ENCODE data around the gene ASF1B. TPM values are rescaled to one million over a fixed set of nuclear protein-coding genes. Genes with fewer than 3 reads are reported as not detected.
A peak's percentile ranks its signal among the peaks of the same experiment; 100 is the strongest.

ASF1B gene
- polyA plus RNA-seq, 6 donors from 2014 or later: 1.8 to 4.1 (median 2.5) TPM

DNA sequence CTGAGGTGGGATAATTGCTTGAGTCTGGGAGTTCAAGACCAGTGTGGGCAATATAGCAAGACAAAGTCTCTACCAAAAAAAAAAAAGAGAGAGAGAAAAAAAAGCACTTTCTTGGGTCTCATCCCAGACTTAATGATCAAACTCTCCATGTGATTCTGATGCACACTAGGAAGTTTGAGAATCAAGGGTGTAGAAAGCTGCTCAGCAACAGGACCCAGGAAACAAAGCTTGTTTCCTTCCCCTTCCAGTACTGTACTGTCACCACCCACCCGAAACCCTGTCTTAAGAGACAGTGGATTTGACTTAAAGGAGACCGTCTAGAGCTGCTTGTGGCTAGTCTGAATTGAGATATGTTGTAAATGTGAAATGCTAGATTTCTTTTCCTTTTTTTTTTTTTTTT lies 58.0 kb downstream of the ASF1B start:
- H3K27me3 Mint-ChIP-seq: peaks cover 0 to 6% (median 0%) of the 10 kb centered on the region in 3 donors
- peaks cover 14 to 46% (median 18%) of the 10 kb centered on the region in 3 donors for H3K4me1 Mint-ChIP-seq
- ATAC-seq (ENCODE audit: low read depth in 2 of 2) (no peak), DNase-seq (no peak)
- peak overlapping the region in 2 of 8 donors; percentile 63 to 72 for H3K4me3 Mint-ChIP-seq
- no peak overlapping the region for H3K27ac Mint-ChIP-seq
- no peaks in the 10 kb centered on the region for H3K36me3 Mint-ChIP-seq
- no peaks in the 10 kb centered on the region for H3K9me3 Mint-ChIP-seq

GRCh38 chr19:14073925-14074838 lies 62.2 kb downstream of the ASF1B start:
- peaks cover 0 to 10% (median 0%) of the 10 kb centered on the region in 3 donors for H3K27me3 Mint-ChIP-seq
- peak overlapping the region; percentile 84 to 95 (median 90) for H3K4me3 Mint-ChIP-seq
- no peak for ATAC-seq (ENCODE audit: low read depth in 2 of 2)
- H3K4me1 Mint-ChIP-seq: peaks cover 14 to 30% (median 18%) of the 10 kb centered on the region in 3 donors
- no peaks in the 10 kb centered on the region for H3K36me3 Mint-ChIP-seq
- no peak for DNase-seq
- peak overlapping the region in 5 of 6 donors; percentile 19 to 77 (median 47) for H3K27ac Mint-ChIP-seq
- no peaks in the 10 kb centered on the region for H3K9me3 Mint-ChIP-seq

DNA sequence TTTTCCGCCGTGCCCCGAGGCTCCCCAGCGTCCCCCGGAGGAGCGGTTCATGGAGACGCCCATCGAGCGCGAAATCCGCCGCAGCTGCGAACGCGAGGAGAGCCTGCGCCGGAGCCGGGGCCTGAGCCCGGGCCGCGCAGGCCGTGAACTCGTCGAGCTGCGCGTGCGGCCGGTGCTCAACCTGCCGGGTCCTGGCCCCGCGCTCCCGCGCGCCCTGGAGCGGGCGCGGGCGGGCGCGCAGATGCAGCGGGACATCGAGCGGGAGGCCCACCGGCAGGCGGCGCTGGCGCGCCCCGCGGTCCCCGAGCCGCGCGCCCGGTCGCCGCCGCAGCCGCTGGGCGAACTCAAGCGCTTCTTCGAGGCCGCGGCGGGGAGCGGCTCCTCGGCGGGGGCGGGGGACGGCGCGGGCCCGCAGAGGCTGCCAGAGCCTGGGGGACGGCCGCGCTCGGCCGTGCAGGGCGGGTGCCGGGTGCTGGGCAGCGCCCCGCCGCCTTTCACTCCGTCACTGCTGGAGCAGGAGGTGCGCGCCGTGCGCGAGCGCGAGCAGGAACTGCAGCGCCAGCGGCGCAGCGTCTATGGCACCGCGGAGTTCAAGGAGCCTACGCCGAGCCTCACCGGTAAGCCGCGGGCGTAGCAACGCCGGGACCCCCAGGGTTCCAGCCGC lies 63.0 kb downstream of the ASF1B start:
- Mint-ChIP-seq H3K9me3 (no peaks in the 10 kb centered on the region), H3K4me3 (peak overlapping the region; percentile 84 to 95 (median 90)), H3K27ac (peak overlapping the region in 1 of 6 donors; percentile 19), H3K36me3 (no peaks in the 10 kb centered on the region), H3K27me3 (peaks cover 0 to 10% (median 0%) of the 10 kb centered on the region in 3 donors), H3K4me1 (peaks cover 14 to 29% (median 18%) of the 10 kb centered on the region in 3 donors)
- DNase-seq: peak; percentile 82
- ATAC-seq (ENCODE audit: low read depth in 2 of 2): peak; percentile 72 to 75

DNA sequence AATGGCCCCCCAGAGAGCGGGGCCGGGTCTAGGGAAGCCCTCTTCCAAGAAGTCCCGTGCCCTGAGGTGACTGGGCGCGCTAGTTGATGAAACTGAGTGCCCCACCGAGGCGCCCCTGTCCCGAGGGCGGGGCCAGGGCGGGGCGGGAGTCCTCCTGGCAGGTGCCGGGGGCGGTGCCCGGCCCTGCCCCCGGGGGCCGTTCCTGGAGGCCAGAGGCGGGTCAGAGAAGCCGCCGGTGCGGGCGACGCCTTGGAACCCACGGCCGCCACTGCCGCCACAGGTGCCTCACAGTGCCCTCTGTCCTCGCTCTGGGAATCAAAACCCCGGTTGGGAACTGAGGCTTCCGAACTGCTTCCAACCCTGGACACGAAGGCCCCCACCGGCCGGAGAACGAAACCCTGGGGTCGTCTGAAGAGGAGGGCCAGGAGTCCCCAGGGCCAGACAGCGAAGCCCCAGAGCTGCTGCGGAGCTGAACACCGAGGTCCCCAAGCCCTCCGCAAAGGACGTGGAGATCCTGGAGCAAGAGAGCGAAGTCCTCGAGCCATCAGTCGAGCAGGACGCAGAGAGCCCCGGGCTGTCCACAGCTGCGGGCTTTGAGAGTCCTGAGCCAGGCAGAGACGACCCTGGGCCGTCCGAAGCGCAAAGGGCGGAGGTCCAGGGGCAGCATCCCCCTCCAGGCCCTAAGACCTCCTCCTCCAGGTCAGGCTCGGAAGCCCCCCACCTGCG lies 63.7 kb downstream of the ASF1B start, which contains the start of gene MISP3:
Gene MISP3, plus strand, starts transcription at position 252 of the 726 bp plus-strand sequence. CDS start 524 bp downstream, outside the sequence.
- Mint-ChIP-seq H3K9me3 (no peaks in the 10 kb centered on the region), H3K4me1 (peaks cover 14 to 25% (median 18%) of the 10 kb centered on the region in 3 donors), H3K36me3 (no peaks in the 10 kb centered on the region), H3K4me3 (peak within 1 kb of the TSS; percentile 84 to 95 (median 90)), H3K27ac (peak within 1 kb of the TSS in 2 of 6 donors; percentile 69 to 76), H3K27me3 (peaks cover 0 to 10% (median 0%) of the 10 kb centered on the region in 3 donors)
- peak in 1 of 2 donors; percentile 5 for ATAC-seq (ENCODE audit: low read depth in 2 of 2)
- no peak for DNase-seq

- DNase-seq (no peak), ATAC-seq (ENCODE audit: low read depth in 2 of 2) (no peak)
- Mint-ChIP-seq H3K4me3 (peak overlapping the region in 7 of 8 donors; percentile 26 to 68 (median 45)), H3K27ac (peak overlapping the region in 1 of 6 donors; percentile 66), H3K4me1 (peaks cover 14 to 21% (median 18%) of the 10 kb centered on the region in 3 donors), H3K27me3 (peaks cover 3 to 19% (median 12%) of the 10 kb centered on the region in 3 donors), H3K9me3 (no peaks in the 10 kb centered on the region), H3K36me3 (no peaks in the 10 kb centered on the region)
Observed at GRCh38 chr19:14070268-14071050, 65.9 kb downstream of the ASF1B start.

Other genes starting within 250 kb of the ASF1B start
- under 1 TPM in 2 of 6 donors, not detected in 4; 0.47 to 0.51 TPM for gene BRME1, start 230.5 kb downstream of the ASF1B start, polyA plus RNA-seq (ENCODE audit: low read depth in 6 of 6)
- 10 to 100 TPM in 2 of 6 donors, 1 to 10 TPM in 4; 2.9 to 13.9 (median 4.3) TPM for gene CC2D1A, start 230.4 kb downstream of the ASF1B start, polyA plus RNA-seq (ENCODE audit: low read depth in 6 of 6)
- not detected for gene PODNL1, start 198.2 kb downstream of the ASF1B start, polyA plus RNA-seq (ENCODE audit: low read depth in 6 of 6)
- 1 to 10 TPM; 3.3 to 8.5 (median 5.4) TPM for gene DCAF15, start 184.1 kb downstream of the ASF1B start, polyA plus RNA-seq (ENCODE audit: low read depth in 6 of 6)
- gene RFX1, start 130.3 kb downstream of the ASF1B start, polyA plus RNA-seq (ENCODE audit: low read depth in 6 of 6): 1 to 10 TPM in 3 of 6 donors, under 1 TPM in 3; 0.27 to 2.3 (median 1.1) TPM
- not detected for gene RLN3, start 108.4 kb downstream of the ASF1B start, polyA plus RNA-seq (ENCODE audit: low read depth in 6 of 6)
- 10 to 100 TPM; 38.5 to 55.6 (median 48.2) TPM for gene IL27RA, start 104.8 kb downstream of the ASF1B start, polyA plus RNA-seq (ENCODE audit: low read depth in 6 of 6)
- gene PALM3, start 74.5 kb downstream of the ASF1B start, polyA plus RNA-seq (ENCODE audit: low read depth in 6 of 6): not detected
- under 1 TPM in 3 of 6 donors, not detected in 3; 0.16 to 0.53 (median 0.20) TPM for gene MISP3, start 63.8 kb downstream of the ASF1B start, polyA plus RNA-seq (ENCODE audit: low read depth in 6 of 6)
- gene C19orf67, start 50.8 kb downstream of the ASF1B start, polyA plus RNA-seq (ENCODE audit: low read depth in 6 of 6): not detected
- gene SAMD1, start 45.8 kb downstream of the ASF1B start, polyA plus RNA-seq (ENCODE audit: low read depth in 6 of 6): 1 to 10 TPM in 5 of 6 donors, under 1 TPM in 1; 0.52 to 2.1 (median 1.2) TPM
- 1 to 10 TPM in 3 of 6 donors, under 1 TPM in 2, not detected in 1; 0.60 to 3.1 (median 1.2) TPM for gene PRKACA, start 18.8 kb downstream of the ASF1B start, polyA plus RNA-seq (ENCODE audit: low read depth in 6 of 6)
- gene ADGRL1, start 69.6 kb upstream of the ASF1B start, polyA plus RNA-seq (ENCODE audit: low read depth in 6 of 6): not detected
- gene ADGRE5, start 244.9 kb upstream of the ASF1B start, polyA plus RNA-seq (ENCODE audit: low read depth in 6 of 6): 10 to 100 TPM; 17.8 to 41.1 (median 31.9) TPM